Gastroesophageal sphincter (tissue), 4 donors: Measurements from ENCODE around the gene LONP1. TPM values are rescaled to one million over a fixed set of nuclear protein-coding genes. Genes with fewer than 3 reads are reported as not detected.
"Not testable (repeated sequence)": the region's sequence is repeated elsewhere in the genome, so short reads cannot be mapped to it uniquely, and the experiment has no call there.

ENCODE experiments used
- ATAC-seq: fragments of 150-250 bp; one replicate; pipeline ENCODE4 v1.9.1; 2016; ENCODE audit warnings: mild to moderate bottlenecking, moderate library complexity
- H3K27ac ChIP-seq, 4 donors: fragments of 200-600 bp; sonication (generic) in 3 of 4; 1 replicate in 3 of 4; 2 replicates in 1 of 4; pipeline ENCODE4 v1.5.1; 2016 to 2019
- H3K27me3 ChIP-seq: fragments of 200-600 bp; sonication (generic); one replicate; pipeline ENCODE4 v1.5.1; 2019
- H3K36me3 ChIP-seq, 2 donors: fragments of 200-600 bp; sonication (generic); one replicate each; pipeline ENCODE4 v1.5.1; 2019; ENCODE audit warnings: control low read depth in 1 of 2
- H3K4me1 ChIP-seq, 3 donors: fragments of 200-600 bp; sonication (generic); 1 replicate in 2 of 3; 2 replicates in 1 of 3; pipeline ENCODE4 v1.5.1; 2016 to 2019; ENCODE audit warnings: control low read depth in 2 of 3
- H3K4me3 ChIP-seq, 2 donors: fragments of 200-600 bp; sonication (generic); one replicate each; pipeline ENCODE4 v1.5.1; 2019; ENCODE audit warnings: mild to moderate bottlenecking in 1 of 2, moderate library complexity in 1 of 2
- H3K9me3 ChIP-seq, 3 donors: fragments of 200-600 bp; sonication (generic); one replicate each; pipeline ENCODE4 v1.5.1; 2017 to 2019; ENCODE audit warnings: control low read depth in 2 of 3
- EP300 ChIP-seq: sonication (generic); formaldehyde crosslinking; IDR thresholded peaks from one replicate; pipeline ENCODE4 v1.6.1; 2017; ENCODE audit warnings: antibody characterized with exemption, mild to moderate bottlenecking
- POLR2A ChIP-seq, 2 donors: fragments of 450-650 bp; IDR thresholded peaks; one replicate each; pipeline ENCODE4 v1.6.1; 2017; ENCODE audit warnings: antibody characterized with exemption in 2 of 2, mild to moderate bottlenecking in 2 of 2, moderate library complexity in 1 of 2
- POLR2AphosphoS5 ChIP-seq: sonication (generic); formaldehyde crosslinking; IDR thresholded peaks from one replicate; pipeline ENCODE4 v1.6.1; 2017; ENCODE audit warnings: antibody characterized with exemption
- WGBS, 2 donors: methylation state at CpG; one replicate each; pipeline ENCODE4 v1.1.5; 2018; ENCODE audit warnings: low coverage in 1 of 2; 5-methylcytosine and 5-hydroxymethylcytosine counted together
- total RNA-seq, 4 donors: library from RNA; depleted of rRNA; stranded (reverse); fragments of >200 nt; gene quantifications; one replicate each; pipeline ENCODE4 v1.1.0, GENCODE V29; 2016
- TF ChIP-seq, protein P1 (sequence below), 4 experiments: fragments of 200-600 bp in 2 of 4; fragments of 450-650 bp in 2 of 4; sonication (generic) in 1 of 4; IDR thresholded peaks; one replicate each; pipeline ENCODE4 v1.5.1; 2017 to 2019; ENCODE audit warnings: antibody characterized with exemption in 4 of 4, mild to moderate bottlenecking in 2 of 4, moderate library complexity in 2 of 4

LONP1 gene
- total RNA-seq, 4 donors from 2014 or later: 44.5 to 73.2 (median 64.1) TPM

DNA sequence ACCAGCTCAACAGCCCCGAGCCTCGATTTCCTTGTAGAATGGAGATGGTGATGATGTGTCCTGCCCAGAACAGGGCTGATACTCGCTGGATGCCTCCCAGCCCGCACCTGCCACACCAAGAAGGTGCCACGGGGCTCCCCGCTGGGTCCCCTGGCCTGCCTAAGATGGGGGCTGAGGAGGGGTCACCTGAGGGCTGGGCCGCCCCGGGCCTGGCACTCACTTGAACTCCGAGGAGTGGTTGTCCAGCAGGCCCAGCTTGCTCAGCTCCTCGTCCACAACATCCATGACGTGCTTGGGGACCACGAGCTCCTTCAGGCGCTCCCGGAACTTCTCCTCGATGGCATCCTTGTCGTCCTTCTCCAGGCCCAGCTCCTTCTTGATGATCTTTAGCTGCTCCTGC lies 14.4 kb downstream of the LONP1 start:
- Histone ChIP-seq H3K27ac (no peak overlapping the region), H3K27me3 (no peaks in the 10 kb centered on the region), H3K9me3 (no peaks in the 10 kb centered on the region), H3K4me3 (no peak overlapping the region), H3K36me3 (peaks cover 0 to 95% of the 10 kb centered on the region in 2 donors), H3K4me1 (no peaks in the 10 kb centered on the region)
- ATAC-seq: no peak
- TF ChIP-seq POLR2AphosphoS5: no peak
- TF ChIP-seq, protein P1, sequence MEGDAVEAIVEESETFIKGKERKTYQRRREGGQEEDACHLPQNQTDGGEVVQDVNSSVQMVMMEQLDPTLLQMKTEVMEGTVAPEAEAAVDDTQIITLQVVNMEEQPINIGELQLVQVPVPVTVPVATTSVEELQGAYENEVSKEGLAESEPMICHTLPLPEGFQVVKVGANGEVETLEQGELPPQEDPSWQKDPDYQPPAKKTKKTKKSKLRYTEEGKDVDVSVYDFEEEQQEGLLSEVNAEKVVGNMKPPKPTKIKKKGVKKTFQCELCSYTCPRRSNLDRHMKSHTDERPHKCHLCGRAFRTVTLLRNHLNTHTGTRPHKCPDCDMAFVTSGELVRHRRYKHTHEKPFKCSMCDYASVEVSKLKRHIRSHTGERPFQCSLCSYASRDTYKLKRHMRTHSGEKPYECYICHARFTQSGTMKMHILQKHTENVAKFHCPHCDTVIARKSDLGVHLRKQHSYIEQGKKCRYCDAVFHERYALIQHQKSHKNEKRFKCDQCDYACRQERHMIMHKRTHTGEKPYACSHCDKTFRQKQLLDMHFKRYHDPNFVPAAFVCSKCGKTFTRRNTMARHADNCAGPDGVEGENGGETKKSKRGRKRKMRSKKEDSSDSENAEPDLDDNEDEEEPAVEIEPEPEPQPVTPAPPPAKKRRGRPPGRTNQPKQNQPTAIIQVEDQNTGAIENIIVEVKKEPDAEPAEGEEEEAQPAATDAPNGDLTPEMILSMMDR (IDR thresholded peaks at IDR 0.05): no peak
- TF ChIP-seq EP300: no peak
- TF ChIP-seq POLR2A (IDR thresholded peaks at IDR 0.05): no peak
- WGBS, 2 donors: 87% methylated on average over 3 of the region's 16 CpGs

DNA sequence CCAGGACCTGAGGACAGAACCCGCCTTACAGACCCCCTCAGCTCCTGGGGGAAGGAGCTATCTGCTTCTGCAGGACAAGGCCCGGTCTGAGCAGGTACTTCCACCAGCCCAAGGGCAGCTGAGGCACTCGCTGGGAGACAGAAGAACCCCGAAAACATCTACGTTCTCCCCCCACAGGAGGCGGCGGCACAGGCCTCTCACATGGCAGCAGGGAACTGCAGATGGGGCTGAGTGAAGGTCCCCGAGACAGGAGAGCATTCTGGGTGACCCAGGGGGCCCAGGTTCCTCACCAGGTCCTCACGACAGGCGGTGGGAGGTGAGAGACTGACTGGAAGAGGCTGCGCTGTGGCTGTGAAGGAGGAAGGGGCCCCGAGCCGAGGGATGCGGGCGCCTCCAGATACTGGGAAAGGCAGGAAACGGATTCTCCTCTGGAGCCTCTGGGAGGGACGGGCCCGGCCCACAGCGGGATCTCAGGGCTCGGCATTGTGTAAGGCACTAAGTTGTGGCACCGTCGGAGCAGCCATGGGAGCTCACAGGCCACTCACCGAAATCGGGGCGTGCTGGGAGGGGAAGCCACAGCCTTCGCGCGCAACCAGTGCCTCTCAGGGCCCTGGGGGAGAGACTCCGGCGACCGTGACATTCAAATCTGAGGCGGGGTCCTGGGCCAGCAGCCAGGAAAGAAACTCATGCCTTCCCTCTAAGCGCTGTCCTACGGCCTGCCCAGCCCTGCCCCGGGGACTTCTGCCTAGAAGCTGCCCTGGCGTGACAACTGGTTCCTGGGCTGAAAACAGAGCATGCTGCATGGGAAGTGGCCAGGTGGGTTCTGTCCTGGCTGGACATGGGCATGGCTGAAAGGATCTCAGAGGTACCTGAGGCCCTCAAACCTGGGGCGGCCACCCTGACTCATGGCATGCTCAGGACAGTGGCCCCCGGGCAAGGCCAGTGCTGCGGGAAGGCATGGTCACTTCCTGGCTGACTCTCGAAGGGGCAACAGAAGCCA lies 15.8 kb downstream of the LONP1 start:
- 93% methylated on average over 3 of the region's 40 CpGs; no CpG with 5 or more reads in 1 of the 2 donors for WGBS, 2 donors
- ATAC-seq: no peak
- no peaks in the 10 kb centered on the region for H3K27me3 ChIP-seq
- H3K4me3 ChIP-seq: no peak overlapping the region
- no peak overlapping the region for H3K27ac ChIP-seq
- TF ChIP-seq POLR2AphosphoS5 (no peak), EP300 (no peak), POLR2A (IDR thresholded peaks at IDR 0.05) (no peak)
- TF ChIP-seq, protein P1 (IDR thresholded peaks at IDR 0.05): no peak
- H3K4me1 ChIP-seq: no peaks in the 10 kb centered on the region
- H3K9me3 ChIP-seq: no peaks in the 10 kb centered on the region
- peaks cover 0 to 95% of the 10 kb centered on the region in 2 donors for H3K36me3 ChIP-seq

GRCh38 chr19:5702053-5702410 lies 17.9 kb downstream of the LONP1 start:
- not testable (repeated sequence) for H3K9me3 ChIP-seq, H3K4me1 ChIP-seq, H3K4me3 ChIP-seq, H3K27me3 ChIP-seq, ATAC-seq, H3K27ac ChIP-seq
- peaks cover 0 to 95% of the 10 kb centered on the region in 2 donors for H3K36me3 ChIP-seq
- WGBS, 2 donors: no CpG with 5 or more reads among the region's 28 CpGs

DNA sequence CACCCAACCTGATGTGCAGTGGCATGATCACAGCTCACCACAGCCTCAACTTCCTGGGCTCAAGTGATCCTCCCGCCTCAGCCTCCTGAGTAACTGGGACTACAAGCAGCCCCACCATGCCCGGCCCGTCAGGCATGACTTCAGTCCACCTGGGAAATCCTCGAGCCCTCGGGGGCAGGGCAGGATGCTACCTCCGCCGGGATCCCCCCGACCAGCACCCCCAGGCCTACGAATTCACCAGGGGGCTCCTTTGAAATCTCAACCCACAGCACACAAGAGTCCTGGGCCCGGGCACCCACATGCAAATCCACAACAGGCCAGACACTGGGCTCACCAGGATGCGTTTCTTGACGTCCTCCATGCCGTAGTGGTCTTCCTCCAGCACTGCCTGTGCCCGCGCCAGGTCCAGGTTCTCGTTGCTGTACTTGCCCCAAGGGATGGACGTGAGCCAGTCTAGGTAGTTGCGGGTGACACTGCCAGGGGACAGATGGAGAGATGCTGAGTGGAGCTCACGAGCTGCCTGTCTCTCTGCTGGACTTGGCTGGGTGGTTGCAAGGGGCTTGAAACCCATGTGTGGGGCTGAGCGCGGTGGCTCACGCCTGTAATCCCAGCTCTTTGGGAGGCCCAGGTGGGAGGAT lies 19.4 kb downstream of the LONP1 start:
- Histone ChIP-seq H3K27me3 (no peaks in the 10 kb centered on the region), H3K4me1 (no peaks in the 10 kb centered on the region), H3K36me3 (peaks cover 0 to 95% of the 10 kb centered on the region in 2 donors), H3K4me3 (no peak overlapping the region), H3K27ac (no peak overlapping the region), H3K9me3 (no peaks in the 10 kb centered on the region)
- TF ChIP-seq POLR2AphosphoS5: no peak
- TF ChIP-seq EP300: no peak
- no peak for TF ChIP-seq POLR2A (IDR thresholded peaks at IDR 0.05)
- TF ChIP-seq, protein P1 (IDR thresholded peaks at IDR 0.05): no peak
- 94% methylated on average over 7 of the region's 22 CpGs; no CpG with 5 or more reads in 1 of the 2 donors for WGBS, 2 donors
- no peak for ATAC-seq

DNA sequence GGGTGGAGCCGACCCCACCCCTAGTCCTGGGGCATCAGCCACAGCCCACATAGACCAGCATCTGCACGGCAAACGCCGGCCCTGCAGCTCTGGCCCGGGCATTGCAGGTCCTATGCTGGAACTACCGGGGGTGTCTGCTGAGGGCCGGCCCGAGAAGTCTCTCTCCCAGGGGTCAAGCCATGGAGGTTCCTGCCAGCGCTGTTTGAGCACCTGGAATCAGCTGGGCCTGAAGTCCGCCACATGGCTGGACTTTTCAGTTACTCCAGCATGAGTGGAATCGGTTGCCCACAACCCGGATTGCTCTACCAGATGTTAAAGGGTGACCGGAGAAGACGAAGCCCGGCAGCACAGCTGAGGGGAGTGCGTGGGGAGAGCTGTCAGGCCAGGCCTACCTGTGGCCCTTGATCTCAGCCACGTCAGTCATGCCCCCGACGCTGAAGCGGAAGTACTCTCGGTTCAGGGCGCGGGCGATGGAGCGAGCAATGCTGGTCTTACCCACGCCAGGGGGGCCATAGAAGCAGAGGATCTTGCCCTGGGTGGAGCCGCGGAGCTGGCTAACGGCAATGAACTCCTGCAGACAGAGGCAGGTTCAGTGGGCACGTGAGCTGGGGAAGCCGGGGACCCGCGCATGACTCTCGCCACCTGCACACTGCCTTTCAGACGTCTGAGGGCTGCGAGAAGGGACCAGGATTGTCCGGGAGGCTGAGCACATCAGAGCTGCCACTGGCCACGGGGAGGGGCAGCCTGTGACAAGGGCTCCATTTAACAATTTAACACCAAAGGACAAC lies 21.1 kb downstream of the LONP1 start:
- no peak overlapping the region for H3K4me3 ChIP-seq
- TF ChIP-seq EP300 (no peak), POLR2AphosphoS5 (no peak), POLR2A (IDR thresholded peaks at IDR 0.05) (no peak)
- TF ChIP-seq, protein P1 (IDR thresholded peaks at IDR 0.05): no peak
- no peaks in the 10 kb centered on the region for H3K27me3 ChIP-seq
- H3K36me3 ChIP-seq: peaks cover 0 to 95% of the 10 kb centered on the region in 2 donors
- H3K27ac ChIP-seq: no peak overlapping the region
- H3K9me3 ChIP-seq: no peaks in the 10 kb centered on the region
- 87 to 89% methylated on average over 3 to 9 of the region's 38 CpGs for WGBS, 2 donors
- peaks cover 0 to 5% (median 0%) of the 10 kb centered on the region in 3 donors for H3K4me1 ChIP-seq
- ATAC-seq: peak; percentile 27
